Neural progenitor cell (in vitro differentiated cells): ENCODE results near the gene THAP10. TPM values are rescaled to one million over a fixed set of nuclear protein-coding genes. Genes with fewer than 3 reads are reported as not detected.

Source experiments
- DNase-seq: peaks from one replicate; pipeline ENCODE4 v3.0.0-alpha.2; 2016; ENCODE audit warnings: low spot score
- H2AFZ ChIP-seq: fragments of 200-600 bp; sonication (generic); replicated peaks from 2 replicates; pipeline ENCODE4 v1.6.1; 2016; ENCODE audit warnings: antibody characterized with exemption
- H3F3A ChIP-seq: fragments of 200-600 bp; sonication (generic); 2 replicates; pipeline ENCODE4 v1.6.1; 2016; ENCODE audit warnings: antibody characterized with exemption, low read depth
- H3K27ac ChIP-seq: fragments of 200-600 bp; sonication (generic); 2 replicates; pipeline ENCODE4 v1.5.1; 2016; ENCODE audit warnings: mild to moderate bottlenecking
- H3K27me3 ChIP-seq: fragments of 200-600 bp; sonication (generic); 2 replicates; pipeline ENCODE4 v1.6.1; 2016; ENCODE audit warnings: mild to moderate bottlenecking, moderate library complexity
- H3K36me3 ChIP-seq: fragments of 200-600 bp; sonication (generic); 2 replicates; pipeline ENCODE4 v1.5.1; 2016
- H3K4me1 ChIP-seq: fragments of 200-600 bp; sonication (generic); 2 replicates; pipeline ENCODE4 v1.6.1; 2016; ENCODE audit warnings: mixed run types
- H3K4me2 ChIP-seq: fragments of 200-600 bp; sonication (generic); 2 replicates; pipeline ENCODE4 v1.6.1; 2016
- H3K4me3 ChIP-seq: fragments of 200-600 bp; sonication (generic); 2 replicates; pipeline ENCODE4 v1.5.1; 2016
- H3K79me2 ChIP-seq: fragments of 200-600 bp; sonication (generic); 2 replicates; pipeline ENCODE4 v1.6.1; 2016; ENCODE audit warnings: low read depth
- H3K9ac ChIP-seq: fragments of 200-600 bp; sonication (generic); 2 replicates; pipeline ENCODE4 v1.6.1; 2016
- H3K9me3 ChIP-seq: fragments of 200-600 bp; sonication (generic); 2 replicates; pipeline ENCODE4 v1.5.1; 2016; ENCODE audit warnings: low read depth
- H4K20me1 ChIP-seq: fragments of 200-600 bp; sonication (generic); 2 replicates; pipeline ENCODE4 v1.6.1; 2016; ENCODE audit warnings: low read depth
- H3K27ac Mint-ChIP-seq: 3 replicates; pipeline ENCODE4 v1.8.0; 2021; ENCODE audit warnings: mixed read lengths
- H3K27me3 Mint-ChIP-seq: 2 replicates; pipeline ENCODE4 v1.8.0; 2022; ENCODE audit warnings: low read depth, mild to moderate bottlenecking, inconsistent platforms, moderate library complexity, mixed read lengths; ENCODE audit not compliant: insufficient read depth
- H3K36me3 Mint-ChIP-seq: 3 replicates; pipeline ENCODE4 v1.8.0; 2021; ENCODE audit warnings: mixed read lengths
- H3K4me1 Mint-ChIP-seq: 3 replicates; pipeline ENCODE4 v1.8.0; 2021; ENCODE audit warnings: mixed read lengths
- H3K4me3 Mint-ChIP-seq: 3 replicates; pipeline ENCODE4 v1.8.0; 2021; ENCODE audit warnings: mild to moderate bottlenecking, moderate library complexity, mixed read lengths
- H3K9me3 Mint-ChIP-seq: 3 replicates; pipeline ENCODE4 v1.8.0; 2020; ENCODE audit warnings: mixed read lengths
- EZH2 ChIP-seq: fragments of 200-600 bp; sonication (generic); IDR thresholded peaks from 2 replicates; pipeline ENCODE4 v1.6.1; 2017; ENCODE audit warnings: antibody characterized with exemption, mild to moderate bottlenecking, moderate library complexity
- EZH2phosphoT487 ChIP-seq: fragments of 200-600 bp; sonication (generic); IDR thresholded peaks from 2 replicates; pipeline ENCODE4 v1.6.1; 2017; ENCODE audit warnings: antibody characterized with exemption
- total RNA-seq: library from RNA; depleted of rRNA; stranded (reverse); fragments of >200 nt; gene quantifications from 2 replicates; pipeline ENCODE4 v1.2.3, GENCODE V29; 2015; ENCODE audit warnings: low replicate concordance
- TF ChIP-seq, protein P1 (sequence below): fragments of 200-600 bp; sonication (generic); IDR thresholded peaks from 2 replicates; pipeline ENCODE4 v1.5.1; 2017; ENCODE audit warnings: antibody characterized with exemption, mild to moderate bottlenecking

The THAP10 gene
- total RNA-seq, 1 donor from 2014 or later = 8.0 TPM

DNA sequence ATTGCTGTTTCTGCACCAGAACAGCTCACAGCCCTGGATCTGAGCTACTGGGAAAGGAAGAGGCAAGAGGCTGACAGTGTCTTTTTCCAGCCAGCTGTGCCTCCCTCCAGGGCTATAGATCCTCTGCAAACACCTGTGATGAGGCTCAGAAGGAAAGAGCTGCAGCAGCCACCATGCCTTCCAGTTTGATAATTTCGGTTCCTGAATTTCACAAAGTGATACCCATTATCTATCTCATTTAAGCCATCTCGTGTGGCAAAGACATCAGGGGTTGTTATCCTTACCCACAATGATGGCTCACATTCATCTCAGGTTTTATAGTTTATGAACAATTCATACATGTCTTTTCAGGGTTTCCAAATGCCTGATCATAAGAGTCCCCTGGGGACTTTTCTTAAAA, 36.5 kb downstream of the THAP10 start:
- no peak for TF ChIP-seq EZH2
- TF ChIP-seq, protein P1, sequence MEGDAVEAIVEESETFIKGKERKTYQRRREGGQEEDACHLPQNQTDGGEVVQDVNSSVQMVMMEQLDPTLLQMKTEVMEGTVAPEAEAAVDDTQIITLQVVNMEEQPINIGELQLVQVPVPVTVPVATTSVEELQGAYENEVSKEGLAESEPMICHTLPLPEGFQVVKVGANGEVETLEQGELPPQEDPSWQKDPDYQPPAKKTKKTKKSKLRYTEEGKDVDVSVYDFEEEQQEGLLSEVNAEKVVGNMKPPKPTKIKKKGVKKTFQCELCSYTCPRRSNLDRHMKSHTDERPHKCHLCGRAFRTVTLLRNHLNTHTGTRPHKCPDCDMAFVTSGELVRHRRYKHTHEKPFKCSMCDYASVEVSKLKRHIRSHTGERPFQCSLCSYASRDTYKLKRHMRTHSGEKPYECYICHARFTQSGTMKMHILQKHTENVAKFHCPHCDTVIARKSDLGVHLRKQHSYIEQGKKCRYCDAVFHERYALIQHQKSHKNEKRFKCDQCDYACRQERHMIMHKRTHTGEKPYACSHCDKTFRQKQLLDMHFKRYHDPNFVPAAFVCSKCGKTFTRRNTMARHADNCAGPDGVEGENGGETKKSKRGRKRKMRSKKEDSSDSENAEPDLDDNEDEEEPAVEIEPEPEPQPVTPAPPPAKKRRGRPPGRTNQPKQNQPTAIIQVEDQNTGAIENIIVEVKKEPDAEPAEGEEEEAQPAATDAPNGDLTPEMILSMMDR = no peak
- TF ChIP-seq EZH2phosphoT487 = no peak
- no peaks in the 10 kb centered on the region for H3K4me1 ChIP-seq
- Mint-ChIP-seq H3K27ac (no peak overlapping the region), H3K4me3 (no peak overlapping the region), H3K4me1 (peaks cover 16% of the 10 kb centered on the region), H3K36me3 (peaks cover 6% of the 10 kb centered on the region), H3K27me3 (peaks cover 16% of the 10 kb centered on the region), H3K9me3 (no peaks in the 10 kb centered on the region)
- H3K9me3 ChIP-seq = no peaks in the 10 kb centered on the region
- DNase-seq = no peak
- H3K9ac ChIP-seq = no peak overlapping the region
- H3K4me3 ChIP-seq = no peak overlapping the region
- no peaks in the 10 kb centered on the region for H3K36me3 ChIP-seq
- H3K79me2 ChIP-seq = peaks cover 7% of the 10 kb centered on the region
- no peak overlapping the region for H2AFZ ChIP-seq
- H4K20me1 ChIP-seq = peaks cover 16% of the 10 kb centered on the region
- H3K27ac ChIP-seq = no peak overlapping the region
- H3K27me3 ChIP-seq = peaks cover 18% of the 10 kb centered on the region
- no peak overlapping the region for H3K4me2 ChIP-seq
- H3F3A ChIP-seq = peaks cover 13% of the 10 kb centered on the region

DNA sequence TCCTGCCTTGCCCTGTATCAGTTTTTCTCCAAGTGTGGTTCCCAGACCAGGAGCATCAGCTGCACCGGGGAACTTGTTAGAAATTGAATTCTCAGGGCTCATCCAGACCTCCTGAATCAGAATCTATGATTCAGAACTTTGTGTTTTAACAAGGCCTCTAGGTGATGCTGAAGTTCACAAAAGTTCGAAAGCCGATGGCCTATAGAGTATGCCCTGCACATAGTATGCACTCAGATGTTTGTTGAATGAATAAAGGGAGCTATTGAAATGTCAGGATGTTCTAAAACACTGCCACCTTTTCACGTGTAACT, 37.6 kb downstream of the THAP10 start:
- Histone ChIP-seq H3K4me2 (peak overlapping the region; percentile 79), H3K9ac (no peak overlapping the region), H3K9me3 (no peaks in the 10 kb centered on the region), H2AFZ (peak overlapping the region; percentile 98), H4K20me1 (peaks cover 16% of the 10 kb centered on the region), H3F3A (peaks cover 13% of the 10 kb centered on the region), H3K36me3 (no peaks in the 10 kb centered on the region), H3K79me2 (peaks cover 7% of the 10 kb centered on the region), H3K27ac (no peak overlapping the region), H3K4me3 (peak overlapping the region; percentile 78), H3K27me3 (peaks cover 18% of the 10 kb centered on the region), H3K4me1 (no peaks in the 10 kb centered on the region)
- Mint-ChIP-seq H3K9me3 (no peaks in the 10 kb centered on the region), H3K27me3 (peaks cover 16% of the 10 kb centered on the region), H3K36me3 (peaks cover 13% of the 10 kb centered on the region), H3K4me3 (peak overlapping the region; percentile 97), H3K4me1 (peaks cover 16% of the 10 kb centered on the region), H3K27ac (peak overlapping the region; percentile 97)
- DNase-seq = no peak
- TF ChIP-seq, protein P1 = no peak
- TF ChIP-seq EZH2 (no peak), EZH2phosphoT487 (no peak)

DNA sequence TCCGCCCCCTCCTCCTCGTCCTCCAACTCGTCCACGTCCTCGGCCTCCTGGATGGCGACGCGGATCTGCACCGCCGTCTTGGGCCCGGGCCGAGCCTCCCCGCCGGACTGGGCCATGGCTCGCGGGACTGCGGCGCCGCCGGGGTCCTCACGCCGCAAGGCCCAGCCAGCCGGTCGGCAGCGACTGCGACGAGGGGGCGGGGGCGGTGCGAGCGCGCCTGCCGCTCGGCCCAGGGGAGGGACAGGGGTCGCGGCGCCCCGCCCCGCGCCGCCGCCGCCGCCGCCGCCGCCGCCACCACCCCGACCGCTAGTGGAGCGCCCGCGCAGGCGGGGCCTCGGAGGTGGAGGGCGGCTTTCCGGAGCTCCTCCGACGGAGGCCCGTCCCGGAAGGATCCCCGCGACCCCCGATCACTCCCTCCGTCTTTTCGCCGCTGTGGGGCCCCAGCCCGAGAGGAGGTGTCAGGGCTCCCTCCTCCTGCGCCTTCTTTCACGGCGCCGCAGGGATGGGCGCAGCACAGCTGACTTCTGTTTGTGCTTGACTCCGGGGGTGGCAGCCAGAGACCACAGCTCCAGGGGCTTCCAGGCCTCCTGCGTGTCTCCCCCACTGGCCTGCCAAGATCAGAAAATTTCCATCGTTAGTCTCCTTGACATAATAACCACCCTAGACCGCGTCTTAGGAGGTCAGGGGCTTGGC, 38.1 kb downstream of the THAP10 start, which contains the start of gene LARP6:
LARP6 (minus strand) TSS at position 185 of the 693 bp plus-strand sequence; CDS start at position 116, 69 bp downstream.
- peak within 1 kb of the TSS; percentile 97 for H3K27ac Mint-ChIP-seq
- H3K9me3 ChIP-seq = no peaks in the 10 kb centered on the region
- H3K4me3 Mint-ChIP-seq = peak within 1 kb of the TSS; percentile 97
- H4K20me1 ChIP-seq = peaks cover 16% of the 10 kb centered on the region
- peak within 1 kb of the TSS; percentile 79 for H3K4me2 ChIP-seq
- peak within 1 kb of the TSS; percentile 44 for H3K9ac ChIP-seq
- H3K4me3 ChIP-seq = peak within 1 kb of the TSS; percentile 78
- peaks cover 16% of the 10 kb centered on the region for H3K4me1 Mint-ChIP-seq
- peaks cover 13% of the 10 kb centered on the region for H3K27me3 Mint-ChIP-seq
- DNase-seq = peak; percentile 89
- peak within 1 kb of the TSS; percentile 98 for H2AFZ ChIP-seq
- peaks cover 7% of the 10 kb centered on the region for H3K79me2 ChIP-seq
- H3K27me3 ChIP-seq = peaks cover 18% of the 10 kb centered on the region
- TF ChIP-seq EZH2 (no peak), EZH2phosphoT487 (no peak)
- TF ChIP-seq, protein P1 = no peak
- H3K36me3 ChIP-seq = no peaks in the 10 kb centered on the region
- H3K27ac ChIP-seq = no peak within 1 kb of the TSS
- H3K4me1 ChIP-seq = no peaks in the 10 kb centered on the region
- peaks cover 13% of the 10 kb centered on the region for H3K36me3 Mint-ChIP-seq
- H3K9me3 Mint-ChIP-seq = no peaks in the 10 kb centered on the region
- peaks cover 13% of the 10 kb centered on the region for H3F3A ChIP-seq
